MV-4-11 (cell line): ENCODE results near the gene LMBRD2.

Experiments
- DNase-seq: peaks from one replicate; lab custom pipeline; 2025; lab: John Stamatoyannopoulos, UW

The LMBRD2 gene

GRCh38 chr5:36049949-36050348 lies 101.7 kb downstream of the LMBRD2 start:
- no peak for DNase-seq
